ENCODE results near the gene EVA1A.

Gene EVA1A

GRCh38 chr2:75562513-75562864 lies 1.8 kb upstream of the EVA1A start:
- DNase-seq, result no peak

- DNase-seq, result no peak
Measured at GRCh38 chr2:75561566-75562512, 1.1 kb upstream of the EVA1A start.

- no peak for DNase-seq
Measured at GRCh38 chr2:75560022-75560767, 544 bp downstream of the EVA1A start.

- no peak for DNase-seq
Measured at GRCh38 chr2:75559680-75560021, 1.1 kb downstream of the EVA1A start.

GRCh38 chr2:75558786-75559679 lies 1.7 kb downstream of the EVA1A start:
- DNase-seq, result no peak

- DNase-seq, result no peak
Measured at GRCh38 chr2:75558136-75558535, 2.6 kb downstream of the EVA1A start.

GRCh38 chr2:75557474-75558133 lies 3.1 kb downstream of the EVA1A start:
- DNase-seq, result no peak

GRCh38 chr2:75556679-75557366 lies 3.9 kb downstream of the EVA1A start:
- DNase-seq, result no peak

GRCh38 chr2:75555701-75556100 lies 5.0 kb downstream of the EVA1A start:
- no peak for DNase-seq

- no peak for DNase-seq
Measured at GRCh38 chr2:75553935-75554531, 6.7 kb downstream of the EVA1A start.

GRCh38 chr2:75552222-75552621 lies 8.5 kb downstream of the EVA1A start:
- DNase-seq, result no peak

- DNase-seq, result no peak
Measured at GRCh38 chr2:75551434-75551833, 9.3 kb downstream of the EVA1A start.

- no peak for DNase-seq
Measured at GRCh38 chr2:75549401-75550253, 11.1 kb downstream of the EVA1A start.

- DNase-seq, result no peak
Measured at GRCh38 chr2:75548036-75548573, 12.6 kb downstream of the EVA1A start.

GRCh38 chr2:75547345-75548035 lies 13.2 kb downstream of the EVA1A start:
- DNase-seq, result no peak

GRCh38 chr2:75545922-75546321 lies 14.8 kb downstream of the EVA1A start:
- no peak for DNase-seq

GRCh38 chr2:75545387-75545786 lies 15.4 kb downstream of the EVA1A start:
- DNase-seq, result no peak

GRCh38 chr2:75543446-75543845 lies 17.3 kb downstream of the EVA1A start:
- no peak for DNase-seq

- no peak for DNase-seq
Measured at GRCh38 chr2:75541430-75541829, 19.3 kb downstream of the EVA1A start.

GRCh38 chr2:75540994-75541393 lies 19.7 kb downstream of the EVA1A start:
- DNase-seq, result no peak

Data from hematopoietic multipotent progenitor cell treated with erythropoietin and hydrocortisone succinate and interleukin-3 and kit ligand, for 8 days (in vitro differentiated cells).